ENCODE measurements around the gene PRDM5. TPM values are rescaled to one million over a fixed set of nuclear protein-coding genes. Genes with fewer than 3 reads are reported as not detected.

PRDM5 gene
- total and polyA plus RNA-seq, 2 donors (not counting 1 experiment from before 2014, with no cell fraction given), result 8.6 to 19.0 TPM

DNA sequence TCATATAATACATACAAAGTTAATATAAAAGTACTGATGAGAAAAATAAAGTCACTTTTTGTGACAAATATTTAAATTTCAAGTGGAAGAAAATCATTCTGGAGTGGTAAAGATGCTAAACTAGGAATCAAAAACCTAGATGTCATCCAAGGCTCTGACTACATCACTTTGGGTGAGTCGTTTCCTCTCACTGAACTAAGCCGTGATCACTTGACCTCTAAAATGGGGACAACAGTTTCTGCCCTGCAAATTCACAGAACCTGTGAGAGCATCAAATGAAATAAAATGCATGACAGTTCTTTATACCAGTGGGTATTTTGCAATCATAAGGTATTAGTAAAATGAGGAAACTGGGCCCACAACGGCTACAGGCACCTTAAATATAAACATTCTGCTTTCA, 63.8 kb downstream of the PRDM5 start:
- Histone ChIP-seq H3K36me3 (ENCODE audit: control insufficient read depth, insufficient read depth, low read length) (no peaks in the 10 kb centered on the region), H3K4me2 (ENCODE audit: extremely low read depth, insufficient read depth, low read length) (no peak overlapping the region), H3K27me3 (ENCODE audit: control insufficient read depth, insufficient read depth, low read length) (no peaks in the 10 kb centered on the region), H4K20me1 (ENCODE audit: control insufficient read depth, extremely low read depth, insufficient read depth, low read length) (no peaks in the 10 kb centered on the region), H3K9ac (ENCODE audit: insufficient read depth, low read length) (no peak overlapping the region), H3K4me1 (ENCODE audit: control insufficient read depth, extremely low read depth, insufficient read depth, low read length) (peaks cover 2% of the 10 kb centered on the region), H3K79me2 (ENCODE audit: control insufficient read depth, insufficient read depth, low read length) (no peaks in the 10 kb centered on the region), H3K27ac (ENCODE audit: insufficient read depth, low read length) (no peak overlapping the region), H3K4me3 (replicated peaks in 1 of 4; ENCODE audit: control extremely low read depth in 1 of 4, insufficient read depth in 1 of 4, low read depth in 3 of 4, low read length in 4 of 4) (no peak overlapping the region), H3K9me3 (ENCODE audit: control insufficient read depth, insufficient read depth, low read depth, low read length) (no peaks in the 10 kb centered on the region), H2AFZ (ENCODE audit: low read length) (no peak overlapping the region)
- DNase-seq (ENCODE audit: low read depth in 2 of 2), result peak in 1 of 2 donors; percentile 18
- TF ChIP-seq, protein P1, sequence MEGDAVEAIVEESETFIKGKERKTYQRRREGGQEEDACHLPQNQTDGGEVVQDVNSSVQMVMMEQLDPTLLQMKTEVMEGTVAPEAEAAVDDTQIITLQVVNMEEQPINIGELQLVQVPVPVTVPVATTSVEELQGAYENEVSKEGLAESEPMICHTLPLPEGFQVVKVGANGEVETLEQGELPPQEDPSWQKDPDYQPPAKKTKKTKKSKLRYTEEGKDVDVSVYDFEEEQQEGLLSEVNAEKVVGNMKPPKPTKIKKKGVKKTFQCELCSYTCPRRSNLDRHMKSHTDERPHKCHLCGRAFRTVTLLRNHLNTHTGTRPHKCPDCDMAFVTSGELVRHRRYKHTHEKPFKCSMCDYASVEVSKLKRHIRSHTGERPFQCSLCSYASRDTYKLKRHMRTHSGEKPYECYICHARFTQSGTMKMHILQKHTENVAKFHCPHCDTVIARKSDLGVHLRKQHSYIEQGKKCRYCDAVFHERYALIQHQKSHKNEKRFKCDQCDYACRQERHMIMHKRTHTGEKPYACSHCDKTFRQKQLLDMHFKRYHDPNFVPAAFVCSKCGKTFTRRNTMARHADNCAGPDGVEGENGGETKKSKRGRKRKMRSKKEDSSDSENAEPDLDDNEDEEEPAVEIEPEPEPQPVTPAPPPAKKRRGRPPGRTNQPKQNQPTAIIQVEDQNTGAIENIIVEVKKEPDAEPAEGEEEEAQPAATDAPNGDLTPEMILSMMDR (conservative IDR thresholded peaks at IDR 0.05 in 1 of 2, IDR thresholded peaks at IDR 0.05 in 1 of 2; ENCODE audit: low read depth in 1 of 2, low read length in 2 of 2), result no peak
- no peak for TF ChIP-seq EZH2 (IDR thresholded peaks at IDR 0.05; ENCODE audit: low read length, missing control alignments)

DNA sequence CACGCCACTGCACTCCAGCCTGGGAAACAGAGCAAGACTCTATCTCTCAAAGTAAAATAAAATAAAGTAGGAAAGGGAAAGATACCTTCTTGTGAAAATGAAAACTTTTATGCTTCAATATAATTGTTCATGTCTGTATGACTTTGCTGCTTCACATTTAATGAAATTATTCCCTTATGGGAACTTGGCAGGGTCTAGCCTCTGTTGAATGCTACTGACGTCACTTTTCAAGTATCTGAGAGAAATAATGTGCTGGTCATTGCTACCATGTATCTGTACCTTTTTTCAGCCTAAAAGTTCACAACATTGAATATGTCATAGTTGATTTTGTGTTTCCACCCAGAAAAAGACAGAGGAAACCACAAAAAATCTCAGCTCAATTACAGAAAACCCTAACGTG, 65.2 kb downstream of the PRDM5 start:
- H3K4me3 ChIP-seq (replicated peaks in 1 of 4; ENCODE audit: control extremely low read depth in 1 of 4, insufficient read depth in 1 of 4, low read depth in 3 of 4, low read length in 4 of 4), result no peak overlapping the region
- H3K9me3 ChIP-seq (ENCODE audit: control insufficient read depth, insufficient read depth, low read depth, low read length), result no peaks in the 10 kb centered on the region
- H3K4me1 ChIP-seq (ENCODE audit: control insufficient read depth, extremely low read depth, insufficient read depth, low read length), result peaks cover 4% of the 10 kb centered on the region
- H3K36me3 ChIP-seq (ENCODE audit: control insufficient read depth, insufficient read depth, low read length), result no peaks in the 10 kb centered on the region
- H3K27ac ChIP-seq (ENCODE audit: insufficient read depth, low read length), result no peak overlapping the region
- no peaks in the 10 kb centered on the region for H3K27me3 ChIP-seq (ENCODE audit: control insufficient read depth, insufficient read depth, low read length)
- no peak overlapping the region for H3K9ac ChIP-seq (ENCODE audit: insufficient read depth, low read length)
- H3K79me2 ChIP-seq (ENCODE audit: control insufficient read depth, insufficient read depth, low read length), result no peaks in the 10 kb centered on the region
- H2AFZ ChIP-seq (ENCODE audit: low read length), result no peak overlapping the region
- no peak overlapping the region for H3K4me2 ChIP-seq (ENCODE audit: extremely low read depth, insufficient read depth, low read length)
- TF ChIP-seq, protein P1 (conservative IDR thresholded peaks at IDR 0.05 in 1 of 2, IDR thresholded peaks at IDR 0.05 in 1 of 2; ENCODE audit: low read depth in 1 of 2, low read length in 2 of 2), result no peak
- TF ChIP-seq EZH2 (IDR thresholded peaks at IDR 0.05; ENCODE audit: low read length, missing control alignments), result no peak
- no peaks in the 10 kb centered on the region for H4K20me1 ChIP-seq (ENCODE audit: control insufficient read depth, extremely low read depth, insufficient read depth, low read length)
- DNase-seq (ENCODE audit: low read depth in 2 of 2), result peak; percentile 36 to 40

DNA sequence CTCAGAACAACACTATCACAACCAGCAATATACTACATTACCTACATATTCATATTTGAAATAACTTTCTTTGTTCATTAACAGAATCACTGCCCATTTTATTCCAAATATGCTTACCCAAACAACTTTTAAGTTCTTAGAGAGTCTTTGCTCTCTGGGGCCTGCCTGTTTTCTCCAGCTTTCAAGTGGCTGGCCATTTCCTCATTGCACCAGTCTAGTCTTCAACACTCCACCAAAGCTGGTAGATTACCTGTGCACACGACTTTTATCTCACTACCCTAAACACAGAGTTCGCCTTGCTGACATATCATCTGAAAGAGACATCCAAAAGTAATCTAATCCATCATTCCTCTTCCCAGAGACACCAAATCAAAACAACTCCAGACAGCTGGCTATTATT, 66.2 kb downstream of the PRDM5 start:
- H3K36me3 ChIP-seq (ENCODE audit: control insufficient read depth, insufficient read depth, low read length), result no peaks in the 10 kb centered on the region
- DNase-seq (ENCODE audit: low read depth in 2 of 2), result no peak
- H3K27ac ChIP-seq (ENCODE audit: insufficient read depth, low read length), result no peak overlapping the region
- H3K4me1 ChIP-seq (ENCODE audit: control insufficient read depth, extremely low read depth, insufficient read depth, low read length), result peaks cover 4% of the 10 kb centered on the region
- no peak overlapping the region for H3K9ac ChIP-seq (ENCODE audit: insufficient read depth, low read length)
- H3K79me2 ChIP-seq (ENCODE audit: control insufficient read depth, insufficient read depth, low read length), result no peaks in the 10 kb centered on the region
- no peaks in the 10 kb centered on the region for H4K20me1 ChIP-seq (ENCODE audit: control insufficient read depth, extremely low read depth, insufficient read depth, low read length)
- no peak for TF ChIP-seq EZH2 (IDR thresholded peaks at IDR 0.05; ENCODE audit: low read length, missing control alignments)
- TF ChIP-seq, protein P1 (conservative IDR thresholded peaks at IDR 0.05 in 1 of 2, IDR thresholded peaks at IDR 0.05 in 1 of 2; ENCODE audit: low read depth in 1 of 2, low read length in 2 of 2), result no peak
- no peaks in the 10 kb centered on the region for H3K9me3 ChIP-seq (ENCODE audit: control insufficient read depth, insufficient read depth, low read depth, low read length)
- no peak overlapping the region for H3K4me2 ChIP-seq (ENCODE audit: extremely low read depth, insufficient read depth, low read length)
- no peak overlapping the region for H2AFZ ChIP-seq (ENCODE audit: low read length)
- no peaks in the 10 kb centered on the region for H3K27me3 ChIP-seq (ENCODE audit: control insufficient read depth, insufficient read depth, low read length)
- no peak overlapping the region for H3K4me3 ChIP-seq (replicated peaks in 1 of 4; ENCODE audit: control extremely low read depth in 1 of 4, insufficient read depth in 1 of 4, low read depth in 3 of 4, low read length in 4 of 4)

All from fibroblast of lung (primary cell).